GM04504 (cell line): Measurements from ENCODE around the gene AP1G2.
"Not testable (repeated sequence)": the region's sequence is repeated elsewhere in the genome, so short reads cannot be mapped to it uniquely, and the experiment has no call there.

Experiments
- DNase-seq: peaks from one replicate; pipeline ENCODE4 v3.0.0-alpha.2; 2012; ENCODE audit warnings: low read depth

AP1G2 gene

GRCh38 chr14:23567186-23568020, at the start of gene AP1G2:
Gene AP1G2, minus strand, starts transcription at chr14:23567791. Its CDS starts 477 bp downstream, at chr14:23567314.
- DNase-seq: no peak

GRCh38 chr14:23615856-23616255, 48.3 kb upstream of the AP1G2 start:
- DNase-seq: no peak

DNA sequence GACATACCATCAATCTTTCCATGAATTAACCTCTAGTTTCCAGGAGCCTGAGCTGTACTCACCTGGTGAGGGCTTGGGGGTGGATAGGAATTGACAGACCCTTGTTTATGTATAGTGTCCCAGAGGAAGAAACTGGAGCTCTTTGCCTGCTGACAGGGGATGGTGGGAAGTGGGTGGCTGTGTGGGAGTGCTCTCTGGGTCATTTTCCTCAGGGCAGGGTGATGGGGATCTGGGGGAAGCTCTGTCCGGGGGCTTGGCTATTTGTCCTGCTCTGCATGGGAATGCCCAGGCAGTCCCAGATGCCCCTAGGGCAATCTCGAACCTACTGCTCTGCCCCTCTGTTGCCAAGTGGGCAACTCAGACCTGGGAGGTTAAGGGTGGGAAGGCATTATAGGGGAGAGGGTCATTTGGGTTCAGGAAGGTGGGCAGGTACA, 46.8 kb upstream of the AP1G2 start:
- no peak for DNase-seq

DNA sequence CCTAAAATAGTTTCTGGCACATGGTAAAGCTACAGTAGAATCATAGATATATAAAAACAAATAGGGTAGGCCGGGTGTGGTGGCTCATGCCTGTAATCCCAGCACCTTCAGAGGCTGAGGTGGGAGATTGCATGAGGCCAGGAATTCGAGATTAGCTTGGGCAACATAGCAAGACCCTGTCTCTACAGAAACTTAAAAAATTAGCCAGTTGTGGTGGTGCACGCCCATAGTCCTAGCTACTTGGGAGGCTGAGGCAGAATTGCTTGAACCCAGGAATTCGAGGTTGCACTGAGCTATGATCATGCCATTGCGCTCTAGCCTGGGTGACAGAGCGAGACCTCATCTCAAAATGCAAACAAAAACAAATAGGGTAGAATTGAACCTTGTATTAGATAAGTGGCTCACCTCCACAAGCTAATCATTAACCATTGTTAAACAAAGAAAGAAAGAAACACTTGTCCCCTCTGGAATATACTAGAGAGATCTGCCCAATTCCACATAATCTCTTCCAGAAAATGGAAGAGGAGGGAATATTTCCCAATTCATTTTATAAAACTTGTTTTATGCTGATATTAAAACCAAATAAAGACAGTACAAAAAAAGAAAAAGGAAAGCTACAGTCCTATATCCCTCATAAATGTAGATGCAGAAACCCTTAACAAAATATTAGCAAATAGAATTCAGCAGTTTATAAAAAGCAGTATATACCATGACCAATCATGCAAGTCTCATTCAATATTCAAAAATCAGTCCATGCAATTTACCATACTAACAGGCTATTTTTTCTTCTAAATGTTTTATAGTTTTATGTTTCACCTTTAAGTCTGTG, 45.9 kb upstream of the AP1G2 start:
- DNase-seq: no peak

- DNase-seq: no peak
Measured at GRCh38 chr14:23612802-23613201, 45.2 kb upstream of the AP1G2 start.

DNA sequence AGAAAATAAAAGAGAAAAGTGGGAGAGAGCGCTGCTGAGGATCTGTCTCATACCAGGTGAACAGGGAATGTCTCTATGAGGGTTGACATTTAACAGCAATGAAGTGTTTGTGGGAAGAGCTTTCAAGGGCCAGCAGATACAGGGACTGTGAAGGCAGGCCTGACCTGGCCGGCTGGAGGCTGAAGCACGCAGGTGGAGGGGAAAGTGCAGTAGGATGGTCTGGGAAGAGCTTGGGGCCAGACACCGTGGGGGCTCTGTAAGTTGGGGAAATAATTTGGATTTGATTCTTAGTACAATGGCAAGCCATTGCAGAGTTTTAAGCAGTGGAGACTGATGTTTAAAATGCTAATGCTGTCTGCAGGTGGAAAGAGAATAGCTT, 44.8 kb upstream of the AP1G2 start:
- DNase-seq: no peak

- no peak for DNase-seq
Measured at GRCh38 chr14:23610815-23611289, 43.3 kb upstream of the AP1G2 start.

DNA sequence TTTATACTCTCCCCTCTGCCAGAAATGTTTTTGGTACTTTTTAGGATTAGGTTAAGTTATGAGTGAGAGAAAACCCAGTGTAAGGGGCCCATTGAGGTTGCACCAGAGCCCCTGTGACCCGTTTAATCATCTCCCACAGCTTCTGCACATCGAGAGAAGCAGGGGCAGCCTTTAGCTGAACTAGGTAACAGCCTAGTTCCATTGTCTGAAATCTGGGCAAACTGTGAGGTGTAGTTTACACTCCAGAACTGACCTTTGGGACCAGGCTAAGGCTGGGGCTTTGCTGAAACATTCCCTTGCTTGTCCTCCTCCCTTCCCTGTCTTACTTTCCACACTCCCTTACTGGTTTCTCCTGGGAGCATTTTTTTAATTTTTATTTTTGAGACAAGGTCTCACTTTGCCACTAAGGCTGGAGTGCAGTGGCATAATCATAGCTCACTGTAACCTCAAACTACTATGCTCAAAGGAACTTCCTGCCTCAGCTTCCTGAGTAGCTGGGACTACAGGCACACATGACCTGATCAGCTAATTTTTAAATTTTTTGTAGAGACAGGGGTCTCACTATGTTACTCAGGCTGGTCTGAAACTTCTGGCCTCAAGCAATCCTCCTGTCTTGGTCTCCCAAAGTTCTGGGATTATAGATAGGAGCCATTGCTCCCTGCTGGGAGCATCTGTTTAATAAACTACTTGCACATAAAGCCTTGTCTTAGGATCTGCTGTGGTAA, 42.7 kb upstream of the AP1G2 start:
- no peak for DNase-seq

- not testable (repeated sequence) for DNase-seq
Measured at GRCh38 chr14:23609411-23610089, 42.0 kb upstream of the AP1G2 start.

- no peak for DNase-seq
Measured at GRCh38 chr14:23609001-23609400, 41.4 kb upstream of the AP1G2 start.

DNA sequence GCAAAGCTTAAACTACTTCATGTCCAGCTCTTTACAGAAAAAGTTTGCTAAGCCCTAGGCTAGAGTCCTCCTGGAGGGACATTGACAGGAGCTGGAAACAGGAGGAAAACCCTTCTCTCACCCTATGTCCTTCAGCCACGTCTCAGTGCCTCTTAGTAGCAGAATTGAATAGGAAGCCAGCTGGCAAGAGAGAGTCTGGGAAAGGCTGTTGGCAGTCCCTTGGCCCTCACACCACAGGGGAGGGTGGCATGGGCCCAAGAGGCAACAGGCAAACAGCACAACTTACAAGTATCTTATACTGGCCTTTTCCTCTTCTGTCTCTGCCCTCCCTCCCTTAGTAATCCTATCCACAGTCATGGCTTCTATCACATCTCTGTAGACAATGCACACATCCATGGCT, 40.9 kb upstream of the AP1G2 start:
- DNase-seq: no peak

GRCh38 chr14:23605931-23606585, 38.5 kb upstream of the AP1G2 start:
- DNase-seq: no peak

- DNase-seq: no peak
Measured at GRCh38 chr14:23604675-23605170, 37.1 kb upstream of the AP1G2 start.

GRCh38 chr14:23604148-23604547, 36.6 kb upstream of the AP1G2 start:
- DNase-seq: no peak

DNA sequence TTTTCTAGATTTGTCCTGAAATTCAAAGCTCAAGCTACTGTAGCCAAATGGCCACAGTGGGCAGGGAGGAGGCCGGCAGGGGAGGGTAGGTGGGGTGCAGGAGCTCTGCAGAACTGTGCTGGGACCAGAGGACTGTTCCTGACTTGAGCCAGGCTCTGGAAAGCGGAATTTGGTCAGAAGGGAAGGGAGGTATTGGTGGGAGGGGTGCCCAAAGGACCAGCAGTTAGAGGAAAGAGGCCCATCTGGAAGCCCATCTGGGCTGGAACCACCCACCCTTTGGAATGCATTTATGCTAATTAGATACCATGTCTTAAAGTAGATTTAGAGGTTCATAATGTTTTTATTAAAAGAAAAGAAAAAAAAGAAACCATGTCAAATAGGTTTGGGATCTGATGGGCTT, 35.5 kb upstream of the AP1G2 start:
- no peak for DNase-seq

DNA sequence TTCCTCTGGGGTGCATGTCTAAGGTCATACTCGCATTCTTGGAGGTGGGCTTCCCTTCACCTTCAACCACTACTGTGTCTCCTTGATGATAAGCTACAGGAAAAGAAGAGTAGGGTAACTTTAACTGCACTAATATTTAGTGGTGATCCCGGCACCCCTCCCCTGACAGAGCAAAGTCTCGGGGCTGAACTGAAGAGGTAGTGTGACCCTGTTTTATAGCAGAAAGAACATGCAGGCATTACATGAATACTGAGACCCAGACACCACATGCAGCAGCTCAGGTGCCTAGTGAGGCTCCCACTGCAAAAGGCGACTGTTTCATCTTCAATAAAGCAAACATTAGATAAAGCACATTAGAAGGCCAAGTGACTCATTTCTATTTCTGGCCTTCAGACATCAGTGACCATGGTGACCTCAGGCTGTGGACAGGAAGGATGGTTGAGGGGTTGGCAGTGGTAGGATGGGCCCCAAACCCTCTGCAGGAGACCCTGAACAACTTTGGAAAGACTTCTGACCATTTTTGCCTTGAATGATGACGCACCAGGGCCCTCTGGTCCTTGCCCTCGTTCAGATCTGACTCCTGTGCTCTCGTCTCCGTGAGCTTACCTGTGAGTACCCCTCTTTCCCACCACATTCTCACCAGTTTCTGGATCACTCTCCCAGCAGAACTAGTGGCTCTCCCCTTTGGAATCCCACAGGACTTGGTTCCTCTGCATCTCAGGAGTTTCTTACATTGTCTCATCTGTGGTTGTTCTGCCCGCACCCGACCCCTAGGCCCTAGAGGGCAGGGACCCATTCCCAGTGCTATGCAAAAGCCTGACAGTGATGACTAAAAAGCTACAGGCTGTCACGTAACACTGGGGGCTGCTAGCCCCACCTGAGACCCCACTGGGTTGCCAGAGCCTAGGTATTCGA, 34.8 kb upstream of the AP1G2 start:
- DNase-seq: no peak

DNA sequence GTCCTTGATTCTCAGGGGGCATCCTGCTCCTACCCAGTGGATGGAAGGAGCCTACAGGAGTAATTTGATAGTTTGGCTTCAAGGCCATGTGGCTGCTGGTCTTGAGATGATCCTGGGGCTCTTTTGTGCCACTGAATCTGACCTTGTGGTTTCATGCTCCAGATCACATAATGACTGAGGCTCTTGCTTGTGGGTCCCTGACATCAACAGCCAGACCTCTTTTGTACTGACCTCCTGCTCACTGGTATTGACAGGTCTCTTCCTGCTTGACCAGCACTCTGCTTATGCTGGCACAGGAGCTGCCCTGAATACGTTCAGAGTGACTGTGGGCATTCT, 34.2 kb upstream of the AP1G2 start:
- DNase-seq: no peak

DNA sequence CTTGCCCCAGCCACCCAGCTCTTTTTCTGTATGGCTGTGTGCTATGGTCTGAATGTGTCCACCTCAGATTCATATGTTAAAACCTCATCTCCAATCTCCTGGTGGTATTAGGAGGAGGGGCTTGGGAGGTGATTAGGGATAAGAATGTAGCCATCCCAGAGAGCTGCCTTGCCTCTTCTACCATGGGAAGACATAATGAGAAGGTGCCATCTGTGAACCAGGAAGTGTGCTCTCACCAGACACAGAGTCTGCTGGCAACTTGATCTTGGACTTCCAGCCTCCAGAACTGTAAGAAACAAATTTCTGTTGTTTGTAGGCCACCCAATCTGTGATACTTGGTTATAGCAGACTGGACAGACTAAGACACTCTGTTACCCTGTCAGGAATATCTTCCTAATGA, 33.8 kb upstream of the AP1G2 start:
- no peak for DNase-seq

- DNase-seq: no peak
Measured at GRCh38 chr14:23600806-23601205, 33.2 kb upstream of the AP1G2 start.

DNA sequence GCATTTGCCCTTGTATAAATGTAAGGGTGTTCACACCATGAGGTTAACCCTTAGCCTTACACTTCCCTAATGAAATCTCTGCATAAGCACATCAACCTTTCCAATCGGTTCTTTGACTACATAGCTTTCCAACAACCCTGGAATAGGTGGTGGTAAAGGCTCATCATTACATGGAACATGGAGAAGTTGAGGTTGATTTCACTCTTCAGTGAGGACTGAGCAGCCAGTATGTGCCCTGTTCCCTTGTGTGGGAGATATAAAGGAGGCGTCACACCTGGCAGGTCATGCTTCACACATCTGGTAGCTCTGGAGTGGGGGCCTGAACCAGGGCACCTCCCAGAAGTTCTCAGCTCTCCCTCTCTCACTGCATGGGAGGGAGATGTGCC, 32.7 kb upstream of the AP1G2 start:
- DNase-seq: no peak
